ENCODE data around the gene GALM.
A peak's percentile ranks its signal among the peaks of the same experiment; 100 is the strongest.
"Not testable (repeated sequence)": the region's sequence is repeated elsewhere in the genome, so short reads cannot be mapped to it uniquely, and the experiment has no call there.

Gene GALM

DNA sequence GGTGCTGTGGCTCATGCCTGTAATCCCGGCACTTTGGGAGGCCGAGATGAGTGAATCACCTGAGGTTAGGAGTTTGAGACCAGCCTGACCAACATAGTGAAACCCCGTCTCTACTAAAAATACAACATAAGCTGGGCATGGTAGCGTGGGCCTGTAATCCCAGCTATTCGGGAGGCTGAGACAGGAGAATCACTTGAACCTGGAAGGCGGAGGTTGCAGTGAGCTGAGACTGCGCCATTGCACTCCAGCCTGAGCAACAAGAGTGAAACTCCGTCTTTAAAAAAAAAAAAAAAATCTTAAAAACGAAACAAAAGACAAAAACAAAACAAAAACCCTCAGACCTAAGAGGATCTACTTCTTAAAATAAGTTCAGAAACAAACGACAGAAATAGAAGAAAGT is 16.7 kb downstream of the GALM start:
- not testable (repeated sequence) for H2BK12ac ChIP-seq (ENCODE audit: low read length); H4K12ac ChIP-seq (ENCODE audit: low read depth, low read length); H2BK5ac ChIP-seq (ENCODE audit: low read depth, low read length, poor library complexity); H3K4me2 ChIP-seq (ENCODE audit: low read length); H3K23ac ChIP-seq (ENCODE audit: low read length); H3K4me3 ChIP-seq (ENCODE audit: low read depth, low read length); H2BK120ac ChIP-seq (ENCODE audit: insufficient read depth, low read length, poor library complexity); H3K14ac ChIP-seq (ENCODE audit: low read length); H3K9ac ChIP-seq (ENCODE audit: low read length); H3K4ac ChIP-seq (ENCODE audit: low read depth, low read length); H4K91ac ChIP-seq (ENCODE audit: low read depth, low read length); DNase-seq; H3K79me1 ChIP-seq (ENCODE audit: low read length); H3K27ac ChIP-seq (ENCODE audit: low read depth, low read length); H4K8ac ChIP-seq (ENCODE audit: low read depth, low read length); H3K36me3 ChIP-seq (ENCODE audit: control insufficient read depth in 1 of 2, insufficient read depth in 2 of 2, low read length in 2 of 2); H2AFZ ChIP-seq (ENCODE audit: insufficient read depth, low read length, poor library complexity); H3K9me3 ChIP-seq (ENCODE audit: insufficient read depth, low read depth, low read length); H3K27me3 ChIP-seq (ENCODE audit: insufficient read depth, low read length); H3K18ac ChIP-seq (ENCODE audit: low read length); H2AK5ac ChIP-seq (ENCODE audit: low read length); H3K4me1 ChIP-seq (ENCODE audit: control insufficient read depth in 1 of 2, insufficient read depth in 2 of 2, low read length in 2 of 2); H3K79me2 ChIP-seq (ENCODE audit: control insufficient read depth, insufficient read depth, low read length, poor library complexity)
- WGBS (ENCODE audit: extremely low coverage, insufficient coverage, insufficient read length), result no CpG with 5 or more reads among the region's 10 CpGs

GRCh38 chr2:38683766-38684165 is 17.9 kb downstream of the GALM start:
- Histone ChIP-seq H3K9ac (ENCODE audit: low read length) (no peak overlapping the region), H2AK5ac (ENCODE audit: low read length) (no peak overlapping the region), H3K27ac (ENCODE audit: low read depth, low read length) (no peak overlapping the region), H2BK12ac (ENCODE audit: low read length) (no peak overlapping the region), H3K23ac (ENCODE audit: low read length) (no peak overlapping the region), H3K9me3 (ENCODE audit: insufficient read depth, low read depth, low read length) (no peaks in the 10 kb centered on the region), H3K36me3 (ENCODE audit: control insufficient read depth in 1 of 2, insufficient read depth in 2 of 2, low read length in 2 of 2) (peaks cover 0 to 1% of the 10 kb centered on the region in 2 experiments), H3K79me2 (ENCODE audit: control insufficient read depth, insufficient read depth, low read length, poor library complexity) (no peaks in the 10 kb centered on the region), H4K91ac (ENCODE audit: low read depth, low read length) (no peak overlapping the region), H3K4me2 (ENCODE audit: low read length) (no peak overlapping the region), H3K18ac (ENCODE audit: low read length) (no peak overlapping the region), H4K8ac (ENCODE audit: low read depth, low read length) (no peak overlapping the region), H2BK5ac (ENCODE audit: low read depth, low read length, poor library complexity) (no peak overlapping the region), H2AFZ (ENCODE audit: insufficient read depth, low read length, poor library complexity) (no peak overlapping the region), H2BK120ac (ENCODE audit: insufficient read depth, low read length, poor library complexity) (no peak overlapping the region), H3K4ac (ENCODE audit: low read depth, low read length) (no peak overlapping the region), H3K14ac (ENCODE audit: low read length) (no peak overlapping the region), H3K4me1 (ENCODE audit: control insufficient read depth in 1 of 2, insufficient read depth in 2 of 2, low read length in 2 of 2) (peaks cover 0 to 1% of the 10 kb centered on the region in 2 experiments), H4K12ac (ENCODE audit: low read depth, low read length) (no peak overlapping the region), H3K27me3 (ENCODE audit: insufficient read depth, low read length) (no peaks in the 10 kb centered on the region), H3K4me3 (ENCODE audit: low read depth, low read length) (no peak overlapping the region), H3K79me1 (ENCODE audit: low read length) (no peaks in the 10 kb centered on the region)
- peak; percentile 58 to 81 for DNase-seq
- no CpG with 5 or more reads among the region's 7 CpGs for WGBS (ENCODE audit: extremely low coverage, insufficient coverage, insufficient read length)

DNA sequence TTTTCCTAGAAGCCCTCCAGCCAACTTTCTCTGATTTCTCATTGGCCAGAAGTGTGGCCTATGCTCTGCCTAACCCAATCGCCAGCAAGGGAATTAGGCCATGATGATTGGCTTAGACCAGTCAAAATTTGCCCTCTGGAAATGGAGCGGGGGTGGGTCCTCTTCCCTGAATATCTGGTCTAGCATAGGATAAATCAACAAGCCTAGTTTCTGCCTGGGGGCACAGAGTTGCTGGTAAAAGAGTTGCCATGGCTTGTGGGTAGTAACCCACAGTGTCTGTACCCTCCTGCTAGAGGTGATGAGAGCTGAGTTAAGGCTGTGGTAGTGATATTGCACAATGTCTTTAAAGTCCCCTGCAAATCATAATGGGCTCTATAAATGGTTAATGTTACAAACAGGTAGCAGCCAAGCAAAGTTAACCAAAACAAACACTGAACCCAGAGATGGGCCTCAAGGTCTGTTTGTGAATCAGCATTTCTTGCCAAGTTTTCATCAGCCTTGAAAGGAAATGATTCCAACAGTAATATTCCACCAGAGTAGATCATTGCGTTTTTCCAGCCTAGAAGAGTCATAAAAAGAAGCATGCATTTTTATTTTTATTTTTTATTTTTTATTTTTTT is 19.3 kb downstream of the GALM start:
- Histone ChIP-seq H3K79me1 (ENCODE audit: low read length) (peaks cover under 1% of the 10 kb centered on the region), H3K4me3 (ENCODE audit: low read depth, low read length) (no peak overlapping the region), H2AFZ (ENCODE audit: insufficient read depth, low read length, poor library complexity) (no peak overlapping the region), H2BK120ac (ENCODE audit: insufficient read depth, low read length, poor library complexity) (no peak overlapping the region), H3K27me3 (ENCODE audit: insufficient read depth, low read length) (no peaks in the 10 kb centered on the region), H2BK12ac (ENCODE audit: low read length) (no peak overlapping the region), H3K4me1 (ENCODE audit: control insufficient read depth in 1 of 2, insufficient read depth in 2 of 2, low read length in 2 of 2) (peaks cover under 1 to 2% of the 10 kb centered on the region in 2 experiments), H2BK5ac (ENCODE audit: low read depth, low read length, poor library complexity) (no peak overlapping the region), H3K18ac (ENCODE audit: low read length) (no peak overlapping the region), H3K27ac (ENCODE audit: low read depth, low read length) (no peak overlapping the region), H3K4ac (ENCODE audit: low read depth, low read length) (no peak overlapping the region), H3K9ac (ENCODE audit: low read length) (no peak overlapping the region), H3K14ac (ENCODE audit: low read length) (no peak overlapping the region), H3K23ac (ENCODE audit: low read length) (no peak overlapping the region), H3K4me2 (ENCODE audit: low read length) (no peak overlapping the region), H3K9me3 (ENCODE audit: insufficient read depth, low read depth, low read length) (no peaks in the 10 kb centered on the region), H2AK5ac (ENCODE audit: low read length) (no peak overlapping the region), H4K12ac (ENCODE audit: low read depth, low read length) (no peak overlapping the region), H3K36me3 (ENCODE audit: control insufficient read depth in 1 of 2, insufficient read depth in 2 of 2, low read length in 2 of 2) (peaks cover 0 to 1% of the 10 kb centered on the region in 2 experiments), H4K91ac (ENCODE audit: low read depth, low read length) (no peak overlapping the region), H4K8ac (ENCODE audit: low read depth, low read length) (no peak overlapping the region), H3K79me2 (ENCODE audit: control insufficient read depth, insufficient read depth, low read length, poor library complexity) (no peaks in the 10 kb centered on the region)
- no CpG with 5 or more reads among the region's 3 CpGs for WGBS (ENCODE audit: extremely low coverage, insufficient coverage, insufficient read length)
- peak; percentile 17 to 61 for DNase-seq

GRCh38 chr2:38690499-38691420 is 24.8 kb downstream of the GALM start:
- H3K9me3 ChIP-seq (ENCODE audit: insufficient read depth, low read depth, low read length), result no peaks in the 10 kb centered on the region
- H3K36me3 ChIP-seq (ENCODE audit: control insufficient read depth in 1 of 2, insufficient read depth in 2 of 2, low read length in 2 of 2), result no peaks in the 10 kb centered on the region
- peak overlapping the region; percentile 35 for H4K8ac ChIP-seq (ENCODE audit: low read depth, low read length)
- peak overlapping the region; percentile 32 for H3K27ac ChIP-seq (ENCODE audit: low read depth, low read length)
- peaks cover 7% of the 10 kb centered on the region for H3K79me1 ChIP-seq (ENCODE audit: low read length)
- H3K9ac ChIP-seq (ENCODE audit: low read length), result no peak overlapping the region
- H2AK5ac ChIP-seq (ENCODE audit: low read length), result no peak overlapping the region
- H3K23ac ChIP-seq (ENCODE audit: low read length), result no peak overlapping the region
- no peak overlapping the region for H3K4me2 ChIP-seq (ENCODE audit: low read length)
- H3K4me1 ChIP-seq (ENCODE audit: control insufficient read depth in 1 of 2, insufficient read depth in 2 of 2, low read length in 2 of 2), result peaks cover 9 to 13% of the 10 kb centered on the region in 2 experiments
- H3K4ac ChIP-seq (ENCODE audit: low read depth, low read length), result no peak overlapping the region
- no CpG with 5 or more reads among the region's 8 CpGs for WGBS (ENCODE audit: extremely low coverage, insufficient coverage, insufficient read length)
- no peak overlapping the region for H2BK120ac ChIP-seq (ENCODE audit: insufficient read depth, low read length, poor library complexity)
- H3K14ac ChIP-seq (ENCODE audit: low read length), result peak overlapping the region; percentile 48
- H2BK5ac ChIP-seq (ENCODE audit: low read depth, low read length, poor library complexity), result peak overlapping the region; percentile 77
- H3K79me2 ChIP-seq (ENCODE audit: control insufficient read depth, insufficient read depth, low read length, poor library complexity), result no peaks in the 10 kb centered on the region
- H3K4me3 ChIP-seq (ENCODE audit: low read depth, low read length), result no peak overlapping the region
- DNase-seq, result peak; percentile 75 to 90
- peak overlapping the region; percentile 62 for H3K18ac ChIP-seq (ENCODE audit: low read length)
- no peak overlapping the region for H2AFZ ChIP-seq (ENCODE audit: insufficient read depth, low read length, poor library complexity)
- no peak overlapping the region for H4K12ac ChIP-seq (ENCODE audit: low read depth, low read length)
- no peaks in the 10 kb centered on the region for H3K27me3 ChIP-seq (ENCODE audit: insufficient read depth, low read length)
- peak overlapping the region; percentile 72 for H4K91ac ChIP-seq (ENCODE audit: low read depth, low read length)
- peak overlapping the region; percentile 77 for H2BK12ac ChIP-seq (ENCODE audit: low read length)
